Kidney glomerular epithelial cell (primary cell): Measurements from ENCODE around the gene ATP6V0C.

Source experiments
- DNase-seq: peaks from one replicate; lab custom pipeline; 2025; lab: John Stamatoyannopoulos, UW

Gene ATP6V0C

GRCh38 chr16:2511128-2511800, 2.5 kb upstream of the ATP6V0C start:
- peak; percentile 8 for DNase-seq

DNA sequence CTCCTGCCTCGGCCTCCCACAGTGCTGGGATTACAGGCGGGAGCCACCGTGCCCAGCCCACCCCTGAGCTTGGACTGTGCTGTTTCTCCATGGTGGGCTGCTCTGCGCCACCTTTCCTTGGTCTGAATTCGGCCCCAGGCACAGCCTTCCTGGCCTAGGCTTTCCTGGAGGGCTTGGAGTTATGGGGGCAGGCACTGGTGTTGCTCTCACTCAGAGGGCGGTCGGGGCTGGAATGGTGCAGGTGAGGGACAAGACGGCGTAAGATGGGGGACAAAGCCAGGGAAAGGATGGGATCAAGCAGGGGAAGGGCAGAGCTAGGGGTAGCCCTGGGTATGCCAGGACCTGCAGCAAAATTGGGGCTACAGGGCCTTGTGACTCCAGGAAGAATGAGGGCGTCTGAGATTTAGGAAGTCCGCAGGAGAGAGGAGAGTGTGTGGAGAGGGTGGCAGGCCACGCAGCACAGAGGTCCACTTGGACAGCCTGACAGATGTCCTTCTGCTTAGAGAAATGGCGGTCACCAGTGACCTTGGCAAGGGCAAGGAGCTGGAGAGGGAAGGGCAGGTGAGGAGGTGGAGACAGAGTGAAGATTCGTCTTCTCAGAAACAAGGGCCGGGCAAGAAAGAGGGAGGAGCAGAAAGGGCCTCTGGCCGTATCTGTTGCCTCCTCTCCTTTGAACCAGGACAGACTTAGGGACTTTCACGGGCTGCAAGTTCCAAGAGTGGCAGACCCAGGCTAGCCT, 1.6 kb upstream of the ATP6V0C start:
- DNase-seq, result no peak

GRCh38 chr16:2512735-2513404, 882 bp upstream of the ATP6V0C start:
- DNase-seq, result no peak

DNA sequence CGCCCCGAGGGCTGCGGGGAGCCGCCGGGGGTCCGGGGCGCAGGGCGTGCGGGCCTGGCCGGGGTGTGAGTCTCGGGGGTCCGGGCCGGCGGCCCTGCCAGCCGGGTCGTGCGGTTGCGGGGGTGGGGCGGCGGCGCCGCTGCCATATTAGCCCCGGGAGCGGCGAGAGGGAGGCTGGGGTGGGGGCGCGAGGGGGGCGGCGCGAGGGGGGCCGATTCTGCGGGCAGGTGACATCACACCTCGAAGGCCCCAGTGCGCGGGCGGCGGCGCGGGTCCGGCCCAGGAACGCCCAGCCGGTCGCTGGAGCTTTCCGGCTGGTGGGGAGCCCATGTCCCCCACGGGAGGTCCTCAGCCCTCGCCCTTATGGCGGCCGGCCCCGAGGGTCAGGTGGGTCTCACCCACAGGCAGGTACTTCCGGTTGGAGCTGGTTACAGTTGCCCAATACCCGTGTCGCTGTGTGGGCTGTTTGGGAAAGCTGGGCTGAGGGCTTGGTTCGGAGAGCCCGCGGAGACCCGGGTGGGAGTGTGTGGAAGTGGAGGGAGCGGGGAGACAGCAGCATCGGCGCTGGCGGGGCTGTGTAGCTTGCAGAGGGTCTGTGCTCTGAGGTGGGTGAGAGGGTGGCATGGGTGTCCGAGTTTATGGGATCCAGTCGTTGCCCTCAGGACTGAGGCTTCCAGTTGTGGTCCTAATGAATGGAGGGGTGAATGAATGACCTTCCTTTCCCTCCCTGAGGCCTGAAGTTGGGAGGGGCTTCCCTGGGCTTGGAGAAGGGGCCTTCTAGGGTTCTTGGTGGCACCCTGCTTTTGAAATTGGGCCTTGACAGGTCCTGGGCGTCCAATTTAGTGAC, 804 bp downstream of the ATP6V0C start:
- DNase-seq, result no peak

DNA sequence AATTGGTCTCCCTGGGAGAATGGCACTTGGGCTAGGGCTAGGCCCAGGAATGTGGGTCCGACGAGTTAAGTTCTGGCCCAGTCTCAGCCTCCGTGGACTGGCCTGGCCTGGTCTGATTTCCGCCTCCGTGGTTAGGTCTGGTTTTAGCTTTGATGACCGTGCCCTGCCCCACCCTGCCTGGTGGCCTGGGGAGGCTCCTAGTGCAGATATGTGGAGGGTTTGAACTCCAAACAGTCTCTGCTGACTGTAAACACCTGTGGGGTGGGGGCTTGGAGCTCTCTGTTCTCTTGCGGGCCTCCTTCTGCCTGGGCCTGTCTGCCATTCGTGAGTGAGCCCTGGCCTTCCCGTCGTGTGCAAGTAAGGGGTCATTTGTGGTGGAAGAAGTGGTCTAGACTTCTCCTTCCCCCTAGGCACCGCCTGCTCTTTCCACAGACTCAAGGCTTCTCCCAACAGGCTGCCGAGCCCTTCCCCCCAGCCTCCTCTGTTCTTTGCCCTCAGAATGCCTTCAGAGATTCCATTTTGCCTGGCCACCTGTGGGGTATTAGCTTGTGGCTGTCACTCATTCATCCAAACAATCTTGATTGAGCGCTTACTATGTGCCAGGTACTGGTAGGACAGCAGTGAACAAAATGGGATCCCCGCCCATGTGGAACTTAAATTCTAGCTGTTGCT, 1.6 kb downstream of the ATP6V0C start:
- DNase-seq, result no peak

DNA sequence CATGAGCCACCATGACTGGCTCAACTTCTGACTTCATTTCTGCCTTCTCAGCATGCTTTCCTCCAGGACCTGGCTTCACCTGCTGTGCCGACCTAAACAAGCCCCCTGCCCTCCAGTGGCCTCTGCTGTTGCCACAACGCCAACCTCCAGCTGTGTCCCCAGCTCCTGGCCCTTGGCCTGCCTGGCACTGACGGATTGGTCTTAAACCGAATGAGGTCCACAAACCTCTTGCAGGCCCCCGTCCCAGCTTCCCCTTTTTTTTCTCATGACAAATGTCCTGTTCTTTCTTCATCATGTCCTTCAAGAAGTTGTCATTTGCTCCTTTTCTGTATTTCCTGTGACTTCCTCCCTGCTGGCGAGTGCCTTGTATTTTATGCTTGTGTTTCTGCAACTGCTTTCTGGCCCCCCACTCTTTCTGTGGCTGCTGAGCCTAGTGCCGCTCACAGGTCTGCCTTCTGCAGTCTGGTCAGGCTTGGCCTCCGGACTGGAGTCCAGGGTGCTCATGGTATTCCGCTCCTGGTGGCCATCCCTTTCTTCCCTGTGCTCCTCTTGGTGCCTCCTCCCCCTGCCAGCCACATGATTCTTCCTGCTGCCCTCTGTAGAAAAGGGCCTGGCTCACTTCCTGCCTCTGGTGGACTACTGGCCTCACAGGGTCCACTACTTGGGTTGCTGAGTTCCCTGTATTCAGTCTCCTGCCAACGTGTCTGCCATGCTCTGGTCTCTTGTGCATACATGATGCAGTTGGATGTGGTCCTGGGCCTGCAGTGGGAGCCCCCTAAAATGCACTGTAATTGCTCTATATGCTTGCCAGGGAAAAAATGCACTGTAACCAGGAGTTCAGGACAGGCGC, 2.9 kb downstream of the ATP6V0C start:
- no peak for DNase-seq

GRCh38 chr16:2517954-2518605, 4.3 kb downstream of the ATP6V0C start:
- no peak for DNase-seq

DNA sequence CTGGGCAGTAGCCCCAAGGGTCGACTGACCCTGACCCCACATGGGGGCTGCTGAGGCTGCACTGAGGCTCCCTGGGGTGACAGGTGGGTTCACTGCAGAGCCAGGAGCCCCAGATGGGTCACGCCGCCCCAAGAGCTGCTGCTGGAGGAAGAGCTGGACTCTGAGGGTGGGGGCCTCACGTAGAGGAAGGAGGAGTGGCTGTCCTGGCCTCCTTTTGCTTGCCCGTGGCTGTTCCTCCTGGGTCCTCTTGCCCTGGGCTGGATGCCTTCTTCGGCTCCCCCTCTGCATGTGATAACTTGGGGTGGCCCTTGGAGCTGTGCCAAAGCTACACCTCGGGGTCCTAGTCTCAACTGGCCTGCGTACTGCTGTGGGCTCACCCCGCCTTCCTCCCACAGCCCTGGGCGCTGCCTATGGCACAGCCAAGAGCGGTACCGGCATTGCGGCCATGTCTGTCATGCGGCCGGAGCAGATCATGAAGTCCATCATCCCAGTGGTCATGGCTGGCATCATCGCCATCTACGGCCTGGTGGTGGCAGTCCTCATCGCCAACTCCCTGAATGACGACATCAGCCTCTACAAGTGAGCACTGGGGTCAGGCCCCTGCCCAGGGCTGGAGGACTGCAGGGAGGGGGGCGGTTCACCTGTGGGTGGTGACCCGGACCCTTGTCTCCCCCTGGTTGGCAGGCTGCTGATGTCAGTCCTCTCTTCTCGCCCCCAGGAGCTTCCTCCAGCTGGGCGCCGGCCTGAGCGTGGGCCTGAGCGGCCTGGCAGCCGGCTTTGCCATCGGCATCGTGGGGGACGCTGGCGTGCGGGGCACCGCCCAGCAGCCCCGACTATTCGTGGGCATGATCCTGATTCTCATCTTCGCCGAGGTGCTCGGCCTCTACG, 5.3 kb downstream of the ATP6V0C start:
- no peak for DNase-seq

DNA sequence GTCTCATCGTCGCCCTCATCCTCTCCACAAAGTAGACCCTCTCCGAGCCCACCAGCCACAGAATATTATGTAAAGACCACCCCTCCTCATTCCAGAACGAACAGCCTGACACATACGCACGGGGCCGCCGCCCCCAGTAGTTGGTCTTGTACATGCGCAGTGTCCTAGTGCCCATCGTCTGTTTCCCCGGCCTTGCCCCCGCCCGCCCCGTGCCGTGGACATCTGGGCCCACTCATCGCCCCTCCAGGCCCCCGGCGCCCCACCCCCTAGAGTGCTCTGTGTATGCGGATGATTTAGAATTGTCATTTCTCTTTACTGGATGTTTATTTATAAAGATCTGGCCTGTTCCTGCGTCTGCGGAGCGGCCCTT, 5.9 kb downstream of the ATP6V0C start:
- no peak for DNase-seq

DNA sequence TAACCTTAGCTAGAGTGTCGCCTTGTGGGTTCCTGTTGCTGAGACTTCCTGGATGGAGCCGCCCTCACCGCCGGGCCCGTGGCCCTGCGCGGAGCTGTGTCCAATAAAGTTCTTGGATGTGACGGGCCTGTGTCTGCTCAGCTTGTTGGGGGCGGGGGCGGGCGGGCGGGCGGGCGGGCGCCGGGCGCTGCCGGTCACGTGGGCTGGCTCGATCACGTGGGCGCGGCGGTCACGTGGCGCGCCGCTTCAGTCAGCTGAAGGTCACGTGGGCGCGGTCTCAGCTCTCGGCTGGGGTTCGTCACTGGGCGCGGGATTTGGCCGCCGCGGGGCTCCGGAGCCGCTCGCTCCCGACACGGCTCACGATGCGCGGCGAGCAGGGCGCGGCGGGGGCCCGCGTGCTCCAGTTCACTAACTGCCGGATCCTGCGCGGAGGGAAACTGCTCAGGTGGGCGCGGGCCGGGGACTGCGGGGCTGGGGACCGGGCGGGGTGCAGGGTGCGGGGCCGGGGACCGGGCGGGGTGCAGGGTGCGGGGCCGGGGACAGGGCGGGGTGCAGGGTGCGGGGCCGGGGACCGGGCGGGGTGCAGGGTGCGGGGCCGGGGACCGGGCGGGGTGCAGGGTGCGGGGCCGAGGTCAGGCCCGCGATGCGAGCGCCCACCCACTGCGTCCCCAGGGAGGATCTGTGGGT, 6.5 kb downstream of the ATP6V0C start, which contains the start of gene AMDHD2:
Gene AMDHD2 (plus strand): TSS at position 275 of the 687 bp plus-strand sequence. CDS start 88 bp downstream, at position 363.
- DNase-seq, result peak; percentile 59

GRCh38 chr16:2520784-2521531, 7.2 kb downstream of the ATP6V0C start:
- no peak for DNase-seq

DNA sequence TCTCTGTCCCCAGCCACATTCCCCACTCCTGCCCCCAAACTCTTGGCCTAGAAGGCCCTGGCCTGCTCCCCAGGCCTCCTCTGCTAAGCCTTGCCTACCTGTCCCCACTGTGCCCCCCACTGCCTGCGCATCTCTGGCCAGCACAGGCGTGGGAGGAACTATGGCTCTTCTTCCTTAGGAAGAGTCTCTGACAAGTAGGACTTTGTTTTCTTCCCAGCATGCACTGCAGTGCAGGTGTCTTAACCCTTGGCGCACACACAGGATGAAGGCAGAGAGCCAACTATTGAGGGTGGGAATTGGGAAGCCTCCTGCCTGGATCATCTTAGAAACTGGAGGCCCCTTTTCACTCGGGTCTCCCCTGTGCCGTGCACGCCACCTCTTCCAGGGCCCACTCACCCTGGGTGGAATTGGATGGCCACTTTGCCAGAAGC, 10.1 kb downstream of the ATP6V0C start:
- DNase-seq, result no peak

GRCh38 chr16:2524339-2524938, 10.7 kb downstream of the ATP6V0C start:
- no peak for DNase-seq

DNA sequence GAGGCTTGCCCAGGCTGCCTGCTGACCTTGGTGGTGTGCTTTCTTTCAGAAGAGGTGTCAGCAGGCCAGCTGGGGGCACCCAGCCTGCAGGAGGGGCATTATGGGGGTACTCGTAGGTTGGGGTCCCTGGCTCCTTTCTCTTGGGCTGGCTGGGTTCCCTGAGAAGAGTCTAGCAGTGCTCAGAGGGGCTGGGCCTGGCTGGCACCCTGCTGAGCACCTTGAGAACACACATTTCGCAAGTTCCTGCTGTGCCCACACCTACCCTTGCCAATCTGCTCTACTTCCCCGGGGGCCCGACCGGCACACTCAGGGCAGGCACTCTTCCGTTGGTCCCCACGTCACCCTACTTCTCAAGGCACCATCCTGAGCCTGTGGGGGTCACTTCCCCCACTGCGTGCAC, 12.4 kb downstream of the ATP6V0C start:
- DNase-seq, result no peak

- no peak for DNase-seq
Observed at GRCh38 chr16:2527071-2527783, 13.5 kb downstream of the ATP6V0C start.

GRCh38 chr16:2527784-2528100, 14.0 kb downstream of the ATP6V0C start:
- DNase-seq, result no peak
